ENCODE results near the gene ZBTB16. TPM values are rescaled to one million over a fixed set of nuclear protein-coding genes. Genes with fewer than 3 reads are reported as not detected.

The ZBTB16 gene
- total and polyA plus RNA-seq, 2 of the 13 experiments (the other 11 are each of a cell fraction or from before 2014, with no cell fraction given), result not detected

- TF ChIP-seq PAF1 (CRISPR knock-in tag; IDR thresholded peaks at IDR 0.05) (no peak), SMAD9 (CRISPR knock-in tag; IDR thresholded peaks at IDR 0.05) (no peak)
Observed at GRCh38 chr11:114181752-114182151, 122.2 kb downstream of the ZBTB16 start (continued).

- no peak for DNase-seq (ENCODE audit: low spot score)
- Histone ChIP-seq H2AFZ (ENCODE audit: low read length) (no peak overlapping the region), H3K4me1 (ENCODE audit: insufficient read depth, low read length) (no peaks in the 10 kb centered on the region), H3K27ac (ENCODE audit: extremely low read length, insufficient read depth, low read length) (no peak overlapping the region), H3K9me3 (ENCODE audit: low read length) (no peaks in the 10 kb centered on the region), H3K4me3 (replicated peaks in 1 of 3; ENCODE audit: insufficient read depth in 1 of 3, low read depth in 2 of 3, low read length in 3 of 3) (no peak overlapping the region), H3K27me3 (ENCODE audit: control insufficient read depth in 1 of 2, insufficient read depth in 2 of 2, low read length in 2 of 2) (peaks cover 2 to 4% of the 10 kb centered on the region in 2 experiments; a peak in 2 of 5 replicates), H3K9ac (ENCODE audit: insufficient read depth, low read depth, low read length) (no peak overlapping the region), H3K79me2 (ENCODE audit: insufficient read depth, low read length) (no peaks in the 10 kb centered on the region), H4K20me1 (ENCODE audit: insufficient read depth, low read length) (no peaks in the 10 kb centered on the region), H3K36me3 (replicated peaks in 1 of 2; ENCODE audit: control insufficient read depth in 1 of 2, insufficient read depth in 2 of 2, low read length in 2 of 2) (no peaks in the 10 kb centered on the region), H3K4me2 (ENCODE audit: low read depth, low read length) (no peak overlapping the region)
- BruUV-seq (replicated peaks), result no TSS peak
- intact Hi-C loops (cut with micrococcal nuclease; ENCODE audit: unreplicated experiment), result loop anchor here (5.0 to 10.0 kb wide), 2 partner anchors 82 to 285 kb away; no protein-coding TSS in a partner anchor
- in situ Hi-C loops (cut with HindIII; ENCODE audit: extremely low pct_ligation_motif_present, low pct_unique_long_range_greater_than_20kb), result loop anchor here (5.0 kb wide), 1 partner anchor 145 kb away; no protein-coding TSS in a partner anchor
- no peak for TF ChIP-seq CEBPZ (IDR thresholded peaks at IDR 0.05; ENCODE audit: low read length)
- peak; percentile 24; the same call in 1 of the 2 replicates for TF ChIP-seq ATF7 (IDR thresholded peaks at IDR 0.05)
- no peak for TF ChIP-seq ATF7 (CRISPR knock-in tag; IDR thresholded peaks at IDR 0.05)
- ChIA-PET CTCF (ENCODE audit: low intra/inter-chr PET ratio, low total read pairs) (no interaction called here), POLR2A (no interaction called here)
- 48% methylated on average over 11 of the region's 11 CpGs for WGBS (ENCODE audit: low lambda C conversion rate)
- ATAC-seq, result no peak
- FAIRE-seq, result no peak
Observed at GRCh38 chr11:114182471-114183043, 123.0 kb downstream of the ZBTB16 start.

Data from HepG2 (cell line).